GM23248 (cell line): ENCODE data around the gene RBPJ. TPM values are rescaled to one million over a fixed set of nuclear protein-coding genes. Genes with fewer than 3 reads are reported as not detected.

Experiments
- DNase-seq: peaks from one replicate; pipeline ENCODE4 v3.0.0-alpha.2; 2015
- H2AFZ ChIP-seq: fragments of 200-600 bp; sonication (generic); 2 replicates; pipeline ENCODE4 v1.6.1; 2016; ENCODE audit warnings: antibody characterized with exemption
- H3F3A ChIP-seq: fragments of 200-600 bp; sonication (generic); 2 replicates; pipeline ENCODE4 v1.6.1; 2016; ENCODE audit warnings: mild to moderate bottlenecking, antibody characterized with exemption, mixed run types; ENCODE audit not compliant: insufficient read depth
- H3K27ac ChIP-seq: fragments of 200-600 bp; sonication (generic); 2 replicates; pipeline ENCODE4 v1.5.1; 2016; ENCODE audit warnings: mild to moderate bottlenecking
- H3K27me3 ChIP-seq: fragments of 200-600 bp; sonication (generic); replicated peaks from 2 replicates; pipeline ENCODE4 v1.6.1; 2016; ENCODE audit warnings: mild to moderate bottlenecking; ENCODE audit not compliant: insufficient read depth
- H3K36me3 ChIP-seq: fragments of 200-600 bp; sonication (generic); 2 replicates; pipeline ENCODE4 v1.6.1; 2016; ENCODE audit warnings: low read depth, mild to moderate bottlenecking
- H3K4me1 ChIP-seq: fragments of 200-600 bp; sonication (generic); 2 replicates; pipeline ENCODE4 v1.6.1; 2016; ENCODE audit warnings: mild to moderate bottlenecking; ENCODE audit not compliant: insufficient read depth
- H3K4me2 ChIP-seq: fragments of 200-600 bp; sonication (generic); one replicate; pipeline ENCODE4 v1.6.1; 2016; ENCODE audit warnings: mild to moderate bottlenecking; ENCODE audit not compliant: unreplicated experiment
- H3K4me3 ChIP-seq: fragments of 200-600 bp; sonication (generic); 2 replicates; pipeline ENCODE4 v1.5.1; 2016; ENCODE audit warnings: mild to moderate bottlenecking
- H3K79me2 ChIP-seq: fragments of 200-600 bp; sonication (generic); 2 replicates; pipeline ENCODE4 v1.6.1; 2016; ENCODE audit warnings: mild to moderate bottlenecking; ENCODE audit not compliant: insufficient read depth
- H3K9ac ChIP-seq: fragments of 200-600 bp; sonication (generic); 2 replicates; pipeline ENCODE4 v1.6.1; 2016; ENCODE audit warnings: mild to moderate bottlenecking
- H3K9me2 ChIP-seq: fragments of 200-600 bp; sonication (generic); 2 replicates; pipeline ENCODE4 v1.6.1; 2016; ENCODE audit warnings: mixed run types, mild to moderate bottlenecking, moderate library complexity; ENCODE audit not compliant: insufficient read depth
- H3K9me3 ChIP-seq: fragments of 200-600 bp; sonication (generic); one replicate; pipeline ENCODE4 v1.6.1; 2017; ENCODE audit warnings: low read depth
- H4K20me1 ChIP-seq: fragments of 200-600 bp; sonication (generic); 2 replicates; pipeline ENCODE4 v1.6.0; 2016; ENCODE audit not compliant: insufficient read depth
- EZH2 ChIP-seq: fragments of 200-600 bp; sonication (generic); IDR thresholded peaks from 2 replicates; pipeline ENCODE4 v1.6.1; 2018; ENCODE audit warnings: antibody characterized with exemption, mild to moderate bottlenecking; ENCODE audit not compliant: insufficient read depth, poor library complexity, severe bottlenecking
- EZH2phosphoT487 ChIP-seq: fragments of 200-600 bp; sonication (generic); IDR thresholded peaks from 2 replicates; pipeline ENCODE4 v1.6.1; 2018; ENCODE audit warnings: antibody characterized with exemption, moderate library complexity, mild to moderate bottlenecking, low read depth; ENCODE audit not compliant: insufficient read depth
- WGBS, 2 experiments: methylation state at CpG; one replicate each; pipeline ENCODE4 v1.1.6; 2015 to 2017; ENCODE audit warnings: low lambda C conversion rate in 2 of 2, low coverage in 1 of 2; ENCODE audit errors: missing lambda C conversion rate in 2 of 2; 5-methylcytosine and 5-hydroxymethylcytosine counted together
- in situ Hi-C: fragments of 300-500 bp; cut with MboI; formaldehyde crosslinking; loops from 2 replicates; pipeline ENCODE4 v1.15.0; 2020
- polyA plus RNA-seq: library from polyadenylated mRNA; unstranded; fragments of >200 nt; fragmentation: Nextera tagmentation; extraction: Ambion mirVana; gene quantifications from 2 replicates; pipeline ENCODE4 v1.2.1, GENCODE V29; 2016
- total RNA-seq: library from RNA; depleted of rRNA; stranded (reverse); fragments of >200 nt; shearing (Covaris generic); gene quantifications from 2 replicates; pipeline ENCODE4 v1.2.3, GENCODE V29; 2014

Gene RBPJ
- total and polyA plus RNA-seq, 2 experiments from 2014 or later: 70.7 to 85.4 TPM

DNA sequence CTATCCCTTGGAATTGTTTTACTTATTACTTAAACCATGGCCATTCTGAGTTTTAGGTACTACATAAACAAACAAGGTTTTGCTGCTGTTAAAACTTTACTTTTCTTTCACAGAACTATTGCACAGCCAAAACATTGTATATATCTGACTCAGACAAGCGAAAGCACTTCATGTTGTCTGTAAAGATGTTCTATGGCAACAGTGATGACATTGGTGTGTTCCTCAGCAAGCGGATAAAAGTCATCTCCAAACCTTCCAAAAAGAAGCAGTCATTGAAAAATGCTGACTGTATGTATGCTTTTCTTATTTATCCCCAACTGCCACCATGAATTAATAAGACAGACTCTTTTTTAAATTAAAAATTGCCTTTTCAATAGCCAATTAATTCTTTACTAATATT lies 99.6 kb downstream of the RBPJ start:
- in situ Hi-C loops: loop anchor here (25.0 kb wide), 2 partner anchors 383 to 983 kb away; no protein-coding TSS in a partner anchor
- Histone ChIP-seq H3K27ac (peak overlapping the region; percentile 18; the same call in 1 of the 2 replicates), H4K20me1 (no peaks in the 10 kb centered on the region), H3K4me1 (peaks cover 13% of the 10 kb centered on the region; the same call in 1 of the 2 replicates), H3F3A (no peaks in the 10 kb centered on the region), H3K9me3 (no peaks in the 10 kb centered on the region), H3K9me2 (no peaks in the 10 kb centered on the region), H3K79me2 (peaks cover 18% of the 10 kb centered on the region; the same call in 1 of the 2 replicates), H3K36me3 (peaks cover 31% of the 10 kb centered on the region), H3K4me3 (no peak overlapping the region), H3K27me3 (no peaks in the 10 kb centered on the region), H3K4me2 (no peak overlapping the region), H2AFZ (no peak overlapping the region), H3K9ac (no peak overlapping the region)
- DNase-seq: peak; percentile 25
- TF ChIP-seq EZH2phosphoT487 (no peak), EZH2 (no peak)
- WGBS, 2 experiments: 95 to 96% methylated on average over 2 of the region's 2 CpGs

DNA sequence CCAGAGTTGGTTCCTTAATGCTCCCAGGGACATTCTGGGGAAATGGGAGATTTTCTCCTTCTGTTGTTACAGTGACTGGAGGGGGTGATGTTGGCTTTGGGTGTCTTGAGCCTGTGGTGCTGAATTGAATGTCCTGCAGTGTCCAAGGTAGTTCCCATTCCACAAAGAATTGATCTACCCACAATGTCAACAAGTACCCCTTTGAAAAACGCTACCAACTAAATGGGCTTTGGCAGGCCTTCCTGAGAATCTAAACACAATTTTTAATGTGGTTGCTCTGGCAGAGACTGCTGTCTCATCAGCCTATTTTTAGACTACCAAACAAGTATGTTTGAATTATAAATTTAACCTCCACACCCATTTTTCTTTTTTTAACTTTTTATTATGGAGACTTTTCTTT lies 100.1 kb downstream of the RBPJ start:
- peaks cover 18% of the 10 kb centered on the region; the same call in 1 of the 2 replicates for H3K79me2 ChIP-seq
- peak; percentile 29 for DNase-seq
- no peaks in the 10 kb centered on the region for H3K9me3 ChIP-seq
- H4K20me1 ChIP-seq: no peaks in the 10 kb centered on the region
- TF ChIP-seq EZH2phosphoT487 (no peak), EZH2 (no peak)
- H3K4me1 ChIP-seq: peaks cover 13% of the 10 kb centered on the region; the same call in 1 of the 2 replicates
- in situ Hi-C loops: loop anchor here (25.0 kb wide), 2 partner anchors 384 to 984 kb away; no protein-coding TSS in a partner anchor
- H3K36me3 ChIP-seq: peaks cover 33% of the 10 kb centered on the region
- peak overlapping the region; percentile 18; the same call in 1 of the 2 replicates for H3K27ac ChIP-seq
- WGBS, 2 experiments: 35 to 41% methylated on average over 1 of the region's 1 CpG
- H2AFZ ChIP-seq: no peak overlapping the region
- H3K9ac ChIP-seq: no peak overlapping the region
- H3K4me3 ChIP-seq: no peak overlapping the region
- no peak overlapping the region for H3K4me2 ChIP-seq
- H3K9me2 ChIP-seq: no peaks in the 10 kb centered on the region
- no peaks in the 10 kb centered on the region for H3K27me3 ChIP-seq
- no peaks in the 10 kb centered on the region for H3F3A ChIP-seq

GRCh38 chr4:26424153-26424552 lies 103.3 kb downstream of the RBPJ start:
- Histone ChIP-seq H3K27ac (no peak overlapping the region), H3K4me2 (no peak overlapping the region), H3K79me2 (peaks cover 12% of the 10 kb centered on the region; the same call in 1 of the 2 replicates), H3K9me2 (no peaks in the 10 kb centered on the region), H3K4me3 (no peak overlapping the region), H3K4me1 (peaks cover 7% of the 10 kb centered on the region; the same call in 1 of the 2 replicates), H3K9ac (no peak overlapping the region), H3K9me3 (no peaks in the 10 kb centered on the region), H3F3A (no peaks in the 10 kb centered on the region), H2AFZ (no peak overlapping the region), H3K36me3 (peaks cover 39% of the 10 kb centered on the region), H3K27me3 (no peaks in the 10 kb centered on the region), H4K20me1 (no peaks in the 10 kb centered on the region)
- 90 to 97% methylated on average over 2 of the region's 2 CpGs for WGBS, 2 experiments
- no peak for TF ChIP-seq EZH2phosphoT487
- no peak for TF ChIP-seq EZH2
- in situ Hi-C loops: loop anchor here (25.0 kb wide), 2 partner anchors 387 to 987 kb away; no protein-coding TSS in a partner anchor
- DNase-seq: no peak

GRCh38 chr4:26424838-26425237 lies 104.0 kb downstream of the RBPJ start:
- Histone ChIP-seq H3K27me3 (no peaks in the 10 kb centered on the region), H3K4me1 (peaks cover 7% of the 10 kb centered on the region; the same call in 1 of the 2 replicates), H3K9me3 (no peaks in the 10 kb centered on the region), H3K9ac (no peak overlapping the region), H4K20me1 (no peaks in the 10 kb centered on the region), H3K4me3 (no peak overlapping the region), H3K36me3 (peaks cover 40% of the 10 kb centered on the region), H3K79me2 (peaks cover 12% of the 10 kb centered on the region; the same call in 1 of the 2 replicates), H2AFZ (no peak overlapping the region), H3K27ac (no peak overlapping the region), H3K9me2 (no peaks in the 10 kb centered on the region), H3F3A (no peaks in the 10 kb centered on the region), H3K4me2 (no peak overlapping the region)
- DNase-seq: peak; percentile 21
- in situ Hi-C loops: loop anchor here (25.0 kb wide), 2 partner anchors 388 to 988 kb away; no protein-coding TSS in a partner anchor
- 97 to 98% methylated on average over 3 of the region's 3 CpGs for WGBS, 2 experiments
- TF ChIP-seq EZH2 (no peak), EZH2phosphoT487 (no peak)
